NCI-H345 treated with DMSO at 0.1 percent for 48 hours (cell line): ENCODE data around the gene SEC31B.

Experiments
- DNase-seq: peaks from one replicate; lab custom pipeline; 2025; ENCODE audit not compliant: unreplicated experiment; lab: John Stamatoyannopoulos, UW

SEC31B gene

GRCh38 chr10:100529475-100530298 is 10.0 kb upstream of the SEC31B start, which contains the start of gene NDUFB8:
TSS of gene NDUFB8 (minus strand) at chr10:100529871. CDS start at chr10:100529851, 20 bp downstream.
- DNase-seq: peak; percentile 62

GRCh38 chr10:100528921-100529474 is 9.3 kb upstream of the SEC31B start:
- no peak for DNase-seq

GRCh38 chr10:100528123-100528886 is 8.6 kb upstream of the SEC31B start:
- DNase-seq: no peak

GRCh38 chr10:100524638-100525037 is 5.0 kb upstream of the SEC31B start:
- no peak for DNase-seq

GRCh38 chr10:100524206-100524605 is 4.5 kb upstream of the SEC31B start:
- no peak for DNase-seq

- no peak for DNase-seq
Measured at GRCh38 chr10:100522945-100523344, 3.3 kb upstream of the SEC31B start.

GRCh38 chr10:100522107-100522801 is 2.6 kb upstream of the SEC31B start:
- DNase-seq: no peak

GRCh38 chr10:100520811-100521210 is 1.1 kb upstream of the SEC31B start:
- DNase-seq: no peak

- peak; percentile 4 for DNase-seq
Measured at GRCh38 chr10:100518761-100519241, 860 bp downstream of the SEC31B start.

- DNase-seq: no peak
Measured at GRCh38 chr10:100516847-100517246, 2.8 kb downstream of the SEC31B start.

- no peak for DNase-seq
Measured at GRCh38 chr10:100515612-100516011, 4.0 kb downstream of the SEC31B start.

GRCh38 chr10:100510533-100511308 is 8.9 kb downstream of the SEC31B start:
- DNase-seq: no peak

GRCh38 chr10:100509241-100509840 is 10.3 kb downstream of the SEC31B start:
- DNase-seq: no peak

GRCh38 chr10:100508691-100509150 is 10.9 kb downstream of the SEC31B start:
- no peak for DNase-seq

- DNase-seq: no peak
Measured at GRCh38 chr10:100508266-100508665, 11.4 kb downstream of the SEC31B start.

- DNase-seq: no peak
Measured at GRCh38 chr10:100507357-100507732, 12.3 kb downstream of the SEC31B start.

GRCh38 chr10:100506596-100507356 is 12.9 kb downstream of the SEC31B start:
- no peak for DNase-seq

- no peak for DNase-seq
Measured at GRCh38 chr10:100505164-100505563, 14.5 kb downstream of the SEC31B start.

GRCh38 chr10:100504096-100504495 is 15.6 kb downstream of the SEC31B start:
- DNase-seq: no peak
